GM13976 (cell line): ENCODE measurements around the gene OTUD1.

ENCODE experiments used
- DNase-seq: peaks from one replicate; pipeline ENCODE4 v3.0.0; 2012; ENCODE audit warnings: low spot score
- CTCF ChIP-seq: IDR thresholded peaks from 2 replicates; pipeline ENCODE4 v1.5.1; 2012; ENCODE audit warnings: borderline replicate concordance, mild to moderate bottlenecking; ENCODE audit not compliant: insufficient read depth; ENCODE audit errors: extremely low read depth, missing control alignments, control extremely low read depth
- in situ Hi-C: fragments of 300-500 bp; cut with MboI; formaldehyde crosslinking; loops from one replicate; pipeline ENCODE4 v1.12.0; 2022; ENCODE audit warnings: low sequenced_read_pairs, mixed read lengths, inconsistent platforms; ENCODE audit not compliant: unreplicated experiment

OTUD1 gene

GRCh38 chr10:23457632-23458417 is 18.9 kb downstream of the OTUD1 start:
- in situ Hi-C loops = no loop called here

GRCh38 chr10:23459308-23459939 is 20.5 kb downstream of the OTUD1 start:
- TF ChIP-seq CTCF = no peak
- in situ Hi-C loops = no loop called here
- no peak for DNase-seq

More at GRCh38 chr10:23457632-23458417, 18.9 kb downstream of the OTUD1 start:
- no peak for TF ChIP-seq CTCF
- no peak for DNase-seq

DNA sequence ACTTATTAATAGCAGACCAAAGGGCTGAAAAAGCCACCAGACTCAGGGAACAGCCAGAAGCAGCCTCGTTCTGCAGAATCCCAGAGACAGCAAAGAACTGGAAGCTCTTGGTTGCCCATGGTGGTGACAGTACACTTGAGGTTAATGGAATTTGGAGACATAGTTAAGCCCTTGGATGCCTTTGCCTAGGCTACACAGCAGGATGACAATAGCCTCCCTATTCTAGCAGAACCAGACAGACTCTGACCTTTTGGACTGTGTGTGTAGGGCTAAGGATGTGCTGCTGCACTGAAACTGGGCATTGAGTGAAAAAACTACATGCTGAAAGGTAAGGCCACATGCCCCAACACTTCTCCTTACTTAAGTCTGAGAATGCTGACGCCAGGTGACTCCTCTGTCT is 22.7 kb downstream of the OTUD1 start:
- in situ Hi-C loops = no loop called here

GRCh38 chr10:23467012-23467411 is 28.1 kb downstream of the OTUD1 start:
- in situ Hi-C loops = no loop called here
- no peak for TF ChIP-seq CTCF
- DNase-seq = no peak

More for the DNA sequence above, 22.7 kb downstream of the OTUD1 start:
- DNase-seq = no peak
- TF ChIP-seq CTCF = no peak

DNA sequence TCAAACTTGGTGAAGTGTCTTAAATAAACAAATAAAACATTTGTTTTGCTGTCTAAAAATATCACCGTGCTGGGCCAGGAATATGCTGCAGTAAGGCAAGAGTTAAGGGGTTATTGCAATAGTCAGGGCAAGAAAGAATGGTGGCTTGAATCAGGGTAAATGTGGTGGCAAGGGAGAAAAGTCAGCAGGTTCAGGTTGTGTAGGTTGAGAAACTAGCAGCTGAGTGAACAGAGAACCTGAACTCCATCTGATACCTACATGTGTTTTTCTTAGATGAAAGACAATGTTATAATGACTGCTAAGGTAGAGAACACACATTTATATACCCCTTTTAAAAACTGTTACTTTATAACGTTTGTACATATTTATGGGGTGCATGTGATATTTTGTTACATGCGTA is 28.7 kb downstream of the OTUD1 start:
- in situ Hi-C loops = no loop called here
- no peak for DNase-seq
- TF ChIP-seq CTCF = no peak

- DNase-seq = no peak
- TF ChIP-seq CTCF = no peak
- in situ Hi-C loops = no loop called here
These were observed 30.8 kb downstream of the OTUD1 start for GRCh38 chr10:23469596-23470237.
